Loucy (cell line): ENCODE results near the gene GALR2.

ENCODE experiments used
- H2AFZ ChIP-seq: fragments of 200-600 bp; sonication (generic); 2 replicates; pipeline ENCODE4 v1.6.0; 2016; ENCODE audit warnings: antibody characterized with exemption, mild to moderate bottlenecking, low read length, moderate library complexity
- H3F3A ChIP-seq: fragments of 200-600 bp; 2 replicates; pipeline ENCODE4 v1.6.0; 2016; ENCODE audit warnings: antibody characterized with exemption, low read depth, mild to moderate bottlenecking
- H3K27me3 ChIP-seq: fragments of 200-600 bp; sonication (generic); 2 replicates; pipeline ENCODE4 v1.6.1; 2014; ENCODE audit warnings: low read length, mild to moderate bottlenecking; ENCODE audit not compliant: insufficient read depth, poor library complexity, severe bottlenecking
- H3K36me3 ChIP-seq: fragments of 200-600 bp; sonication (generic); 2 replicates; pipeline ENCODE4 v1.6.1; 2016; ENCODE audit warnings: low read length; ENCODE audit not compliant: insufficient read depth
- H3K4me1 ChIP-seq: fragments of 200-600 bp; sonication (generic); 2 replicates; pipeline ENCODE4 v1.5.1; 2014; ENCODE audit warnings: low read length, mild to moderate bottlenecking; ENCODE audit not compliant: insufficient read depth, poor library complexity, severe bottlenecking
- H3K4me2 ChIP-seq: fragments of 200-600 bp; sonication (generic); 2 replicates; pipeline ENCODE4 v1.6.0; 2014; ENCODE audit warnings: antibody characterized with exemption, low read length, low read depth, mild to moderate bottlenecking; ENCODE audit not compliant: poor library complexity, severe bottlenecking
- H3K4me3 ChIP-seq: fragments of 200-600 bp; sonication (generic); 2 replicates; pipeline ENCODE4 v1.5.1; 2014; ENCODE audit warnings: low read length, mild to moderate bottlenecking, mixed read lengths; ENCODE audit not compliant: poor library complexity, severe bottlenecking
- H3K79me2 ChIP-seq: fragments of 200-600 bp; sonication (generic); 2 replicates; pipeline ENCODE4 v1.6.1; 2014; ENCODE audit warnings: low read length; ENCODE audit not compliant: insufficient read depth
- H3K9ac ChIP-seq: fragments of 200-600 bp; sonication (generic); 2 replicates; pipeline ENCODE4 v1.6.0; 2014; ENCODE audit warnings: mild to moderate bottlenecking, low read depth, low read length, moderate library complexity; ENCODE audit not compliant: poor library complexity, severe bottlenecking
- H3K9me2 ChIP-seq: fragments of 200-600 bp; sonication (generic); replicated peaks from 2 replicates; pipeline ENCODE4 v1.6.1; 2016; ENCODE audit warnings: low read depth, low read length, mixed read lengths
- H3K9me3 ChIP-seq: fragments of 200-600 bp; sonication (generic); 2 replicates; pipeline ENCODE4 v1.6.1; 2014; ENCODE audit warnings: mild to moderate bottlenecking, antibody characterized with exemption, low read length, low read depth; ENCODE audit not compliant: insufficient read depth
- H4K20me1 ChIP-seq: fragments of 200-600 bp; sonication (generic); 2 replicates; pipeline ENCODE4 v1.6.0; 2014; ENCODE audit warnings: antibody characterized with exemption, low read length, mild to moderate bottlenecking; ENCODE audit not compliant: insufficient read depth, poor library complexity, severe bottlenecking
- EZH2phosphoT487 ChIP-seq: fragments of 200-600 bp; IDR thresholded peaks from 2 replicates; pipeline ENCODE4 v1.6.1; 2018; ENCODE audit warnings: antibody characterized with exemption, mild to moderate bottlenecking, moderate library complexity, borderline replicate concordance
- TF ChIP-seq, protein P1 (sequence below): fragments of 200-600 bp; sonication (generic); conservative IDR thresholded peaks from 2 replicates; pipeline ENCODE4 v1.5.1; 2014; ENCODE audit warnings: mild to moderate bottlenecking, antibody characterized with exemption, low read length

GALR2 gene

DNA sequence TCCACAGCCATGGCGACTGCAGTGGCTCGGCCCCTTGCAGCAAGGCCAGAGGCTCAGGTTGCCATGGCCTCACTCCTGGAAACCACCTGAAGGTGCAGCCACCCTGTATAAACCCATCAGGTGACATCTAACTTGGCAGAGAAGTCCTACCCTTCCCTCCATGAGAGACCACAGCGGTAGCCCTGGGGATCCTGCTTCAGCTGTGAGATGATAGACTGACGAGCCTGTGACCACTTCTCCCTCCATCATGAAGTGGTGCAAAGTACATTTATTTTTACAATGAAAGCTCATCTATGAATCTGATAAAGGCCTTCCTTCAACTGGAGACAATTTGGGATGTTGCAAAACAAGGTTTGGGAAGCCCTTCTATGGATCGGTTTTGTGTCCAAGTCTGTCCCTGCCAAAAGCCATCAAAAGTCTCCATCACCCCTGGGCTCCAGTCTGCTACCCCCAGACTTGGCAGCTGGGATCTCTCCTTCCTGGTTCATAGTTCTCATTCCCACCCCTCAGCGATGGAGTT is 6.2 kb downstream of the GALR2 start:
- no peak overlapping the region for H2AFZ ChIP-seq

DNA sequence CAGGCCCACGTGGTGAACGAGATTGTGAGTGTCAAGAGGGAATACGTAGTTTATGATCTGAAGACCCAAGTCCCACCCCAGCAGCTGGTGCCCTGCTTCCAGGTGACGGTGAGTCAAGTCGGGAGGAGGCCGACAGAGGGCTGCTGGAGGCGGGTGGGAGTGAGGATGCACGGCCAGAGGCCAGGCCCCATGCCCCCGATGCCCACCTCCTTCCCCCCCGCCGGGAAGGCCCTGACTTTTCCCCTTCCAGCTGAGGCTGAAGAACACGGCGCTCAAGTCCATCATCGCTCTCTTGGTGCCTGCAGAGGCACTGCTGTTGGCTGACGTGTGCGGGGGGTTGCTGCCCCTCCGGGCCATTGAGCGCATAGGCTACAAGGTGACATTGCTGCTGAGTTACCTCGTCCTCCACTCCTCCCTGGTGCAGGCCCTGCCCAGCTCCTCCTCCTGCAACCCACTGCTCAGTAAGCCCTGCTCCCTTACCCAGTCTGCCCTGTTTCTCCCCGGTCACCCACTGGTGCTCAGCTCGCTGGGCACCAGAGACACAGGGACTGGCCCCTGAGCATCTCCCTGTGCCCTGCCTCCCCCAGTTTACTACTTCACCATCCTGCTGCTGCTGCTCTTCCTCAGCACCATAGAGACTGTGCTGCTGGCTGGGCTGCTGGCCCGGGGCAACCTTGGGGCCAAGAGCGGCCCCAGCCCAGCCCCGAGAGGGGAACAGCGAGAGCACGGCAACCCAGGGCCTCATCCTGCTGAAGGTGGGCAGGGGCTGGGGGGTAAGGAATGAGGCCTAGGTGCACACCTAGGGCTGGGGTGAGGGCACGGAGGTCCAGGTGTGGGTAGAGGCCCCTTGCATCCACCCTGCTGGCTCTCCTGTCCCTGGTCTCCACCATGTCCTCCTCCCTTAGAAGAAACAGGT is 7.0 kb downstream of the GALR2 start:
- peaks cover 37% of the 10 kb centered on the region; the same call in 1 of the 2 replicates for H3K36me3 ChIP-seq
- no peaks in the 10 kb centered on the region for H3K9me2 ChIP-seq
- TF ChIP-seq, protein P1, sequence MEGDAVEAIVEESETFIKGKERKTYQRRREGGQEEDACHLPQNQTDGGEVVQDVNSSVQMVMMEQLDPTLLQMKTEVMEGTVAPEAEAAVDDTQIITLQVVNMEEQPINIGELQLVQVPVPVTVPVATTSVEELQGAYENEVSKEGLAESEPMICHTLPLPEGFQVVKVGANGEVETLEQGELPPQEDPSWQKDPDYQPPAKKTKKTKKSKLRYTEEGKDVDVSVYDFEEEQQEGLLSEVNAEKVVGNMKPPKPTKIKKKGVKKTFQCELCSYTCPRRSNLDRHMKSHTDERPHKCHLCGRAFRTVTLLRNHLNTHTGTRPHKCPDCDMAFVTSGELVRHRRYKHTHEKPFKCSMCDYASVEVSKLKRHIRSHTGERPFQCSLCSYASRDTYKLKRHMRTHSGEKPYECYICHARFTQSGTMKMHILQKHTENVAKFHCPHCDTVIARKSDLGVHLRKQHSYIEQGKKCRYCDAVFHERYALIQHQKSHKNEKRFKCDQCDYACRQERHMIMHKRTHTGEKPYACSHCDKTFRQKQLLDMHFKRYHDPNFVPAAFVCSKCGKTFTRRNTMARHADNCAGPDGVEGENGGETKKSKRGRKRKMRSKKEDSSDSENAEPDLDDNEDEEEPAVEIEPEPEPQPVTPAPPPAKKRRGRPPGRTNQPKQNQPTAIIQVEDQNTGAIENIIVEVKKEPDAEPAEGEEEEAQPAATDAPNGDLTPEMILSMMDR, result no peak
- no peak for TF ChIP-seq EZH2phosphoT487
- H4K20me1 ChIP-seq, result no peaks in the 10 kb centered on the region
- no peaks in the 10 kb centered on the region for H3K4me1 ChIP-seq
- no peak overlapping the region for H3K4me2 ChIP-seq
- no peaks in the 10 kb centered on the region for H3K9me3 ChIP-seq
- H3F3A ChIP-seq, result no peaks in the 10 kb centered on the region
- H3K79me2 ChIP-seq, result no peaks in the 10 kb centered on the region
- no peak overlapping the region for H3K9ac ChIP-seq
- no peak overlapping the region for H2AFZ ChIP-seq
- no peaks in the 10 kb centered on the region for H3K27me3 ChIP-seq
- H3K4me3 ChIP-seq, result no peak overlapping the region

More for the DNA sequence above, 6.2 kb downstream of the GALR2 start:
- Histone ChIP-seq H3K9me2 (no peaks in the 10 kb centered on the region), H3K4me3 (no peak overlapping the region), H3K9ac (no peak overlapping the region), H3K9me3 (no peaks in the 10 kb centered on the region), H3F3A (no peaks in the 10 kb centered on the region), H3K4me2 (no peak overlapping the region), H3K4me1 (no peaks in the 10 kb centered on the region), H3K79me2 (no peaks in the 10 kb centered on the region), H3K36me3 (peaks cover 34% of the 10 kb centered on the region; the same call in 1 of the 2 replicates), H3K27me3 (no peaks in the 10 kb centered on the region), H4K20me1 (no peaks in the 10 kb centered on the region)
- no peak for TF ChIP-seq EZH2phosphoT487
- TF ChIP-seq, protein P1, result no peak

DNA sequence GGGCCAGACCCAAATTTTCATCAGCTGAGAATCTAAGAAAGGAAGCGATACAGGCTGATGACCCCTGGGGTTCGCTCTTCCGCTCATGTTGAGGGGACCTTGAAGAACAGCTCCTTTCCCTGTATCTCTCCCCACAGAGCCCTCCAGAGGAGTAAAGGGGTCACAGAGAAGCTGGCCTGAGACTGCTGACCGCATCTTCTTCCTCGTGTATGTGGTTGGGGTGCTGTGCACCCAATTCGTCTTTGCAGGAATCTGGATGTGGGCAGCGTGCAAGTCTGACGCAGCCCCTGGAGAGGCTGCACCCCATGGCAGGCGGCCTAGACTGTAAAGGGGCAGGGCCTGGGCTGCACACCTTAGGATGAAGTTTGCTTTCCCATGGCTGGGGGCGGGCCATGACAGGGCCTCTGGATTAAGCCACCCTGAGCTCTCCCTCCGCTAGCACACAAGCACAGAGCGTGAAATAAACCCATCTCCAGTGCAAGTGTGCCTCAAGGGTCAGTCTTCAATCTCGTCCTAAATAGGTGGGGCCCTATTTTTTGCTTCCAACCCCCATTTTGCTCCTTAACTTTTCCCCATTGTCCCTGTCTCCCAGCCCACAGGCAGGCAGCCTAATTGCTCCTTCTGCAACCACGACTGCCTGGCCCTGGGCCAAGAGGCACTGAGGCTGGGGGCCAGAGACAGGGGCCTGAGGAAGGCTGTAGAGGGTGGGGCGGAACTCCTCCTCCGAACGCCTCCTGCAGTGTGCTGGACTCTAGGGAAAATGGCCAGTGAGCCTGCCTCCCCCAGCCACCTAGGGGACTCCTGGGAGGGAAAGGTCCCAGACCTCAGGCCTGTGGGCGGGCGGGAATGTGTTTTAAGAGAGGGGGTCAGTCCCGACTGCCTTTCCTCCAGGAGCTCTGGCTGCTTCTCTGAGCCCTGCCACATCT is 8.0 kb downstream of the GALR2 start:
- Histone ChIP-seq H3K9me3 (no peaks in the 10 kb centered on the region), H3K4me2 (no peak overlapping the region), H3K9ac (no peak overlapping the region), H3K27me3 (no peaks in the 10 kb centered on the region), H4K20me1 (no peaks in the 10 kb centered on the region), H3K4me3 (no peak overlapping the region), H3K79me2 (no peaks in the 10 kb centered on the region), H2AFZ (no peak overlapping the region), H3F3A (no peaks in the 10 kb centered on the region), H3K4me1 (no peaks in the 10 kb centered on the region), H3K36me3 (peaks cover 42% of the 10 kb centered on the region; the same call in 1 of the 2 replicates), H3K9me2 (no peaks in the 10 kb centered on the region)
- TF ChIP-seq, protein P1, result no peak
- TF ChIP-seq EZH2phosphoT487, result no peak
